Motor neuron (in vitro differentiated cells): ENCODE data around the gene ZNF142. TPM values are rescaled to one million over a fixed set of nuclear protein-coding genes. Genes with fewer than 3 reads are reported as not detected.
A peak's percentile ranks its signal among the peaks of the same experiment; 100 is the strongest.

Experiments used
- ATAC-seq, 8 experiments: fragments of 200-7000 bp; cut with Tn5 transposase; replicated peaks in 6 of 8; 2 replicates each; pipeline ENCODE4 v1.8.0; 2021; ENCODE audit warnings: mild to moderate bottlenecking in 8 of 8, moderate library complexity in 8 of 8
- H3K27ac ChIP-seq, 2 donors: fragments of 250-450 bp; sonication (Bioruptor Pico); 2 replicates each; pipeline ENCODE4 v1.9.0; 2021; ENCODE audit warnings: antibody characterized with exemption in 2 of 2, mild to moderate bottlenecking in 2 of 2, moderate library complexity in 1 of 2
- H3K4me1 ChIP-seq, 2 donors: fragments of 250-450 bp; sonication (Bioruptor Pico); replicated peaks in 1 of 2; 2 replicates each; pipeline ENCODE4 v1.6.1; 2021; ENCODE audit warnings: antibody characterized with exemption in 2 of 2, mild to moderate bottlenecking in 2 of 2, moderate library complexity in 1 of 2
- H3K4me3 ChIP-seq, 5 donors: fragments of 250-450 bp; sonication (Bioruptor Pico); 2 replicates each; pipeline ENCODE4 v1.9.0; 2021; ENCODE audit warnings: antibody characterized with exemption in 5 of 5, mild to moderate bottlenecking in 5 of 5, moderate library complexity in 4 of 5
- WGBS, 10 experiments: fragments of 450-650 bp; shearing (Covaris generic); methylation state at CpG; one replicate each; pipeline ENCODE4 v1.0.0; 2022; 5-methylcytosine and 5-hydroxymethylcytosine counted together
- in situ Hi-C, 9 experiments: fragments of 400-800 bp; cut with MboI; loops; one replicate each; pipeline ENCODE4 v1.15.0; 2021; ENCODE audit warnings: low sequenced_read_pairs in 9 of 9, low pct_unique_long_range_greater_than_20kb in 2 of 9; ENCODE audit not compliant: unreplicated experiment in 9 of 9
- total RNA-seq, 8 experiments: library from RNA; unstranded; fragments of 300-600 nt; gene quantifications; 2 replicates each; pipeline versions ENCODE4 v1.2.3 to v1.2.4, GENCODE V29; 2022

The ZNF142 gene
- total RNA-seq, 8 experiments from 2014 or later: 7.4 to 29.1 (median 15.1) TPM

DNA sequence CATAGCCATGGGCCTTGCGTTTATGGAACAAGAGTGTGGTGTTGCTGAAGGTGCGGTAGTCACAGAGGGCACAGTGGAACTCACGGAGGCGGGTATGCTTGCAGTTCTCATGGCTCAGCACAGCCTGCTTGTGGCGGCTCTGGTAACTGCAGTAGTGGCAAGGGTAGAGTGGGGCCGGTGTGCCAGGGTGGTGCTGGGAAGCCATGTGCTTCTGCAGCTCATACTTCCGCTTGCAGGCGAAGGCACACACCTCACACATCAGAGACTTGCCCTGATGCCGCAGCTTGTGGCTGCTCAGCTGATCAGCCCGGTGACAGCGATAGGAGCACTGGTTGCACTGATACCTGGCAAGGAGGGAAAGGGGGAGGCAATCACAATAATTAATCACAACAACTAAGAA is 14.7 kb downstream of the ZNF142 start:
- H3K4me1 ChIP-seq: no peaks in the 10 kb centered on the region
- no peak overlapping the region for H3K4me3 ChIP-seq
- no peak overlapping the region for H3K27ac ChIP-seq
- 83 to 100% (median 100%) methylated on average over 1 to 6 of the region's 11 CpGs; no CpG with 5 or more reads in 5 of the 10 experiments for WGBS, 10 experiments
- in situ Hi-C loops: loop anchor here in 1 of 9 experiments (25.0 kb wide), 1 partner anchor 232 kb away; the partner anchor contains the start of gene VIL1
- peak in 4 of 8 experiments; percentile 6 to 35 (median 17) for ATAC-seq

- WGBS, 10 experiments: 85 to 100% methylated on average over 1 to 4 of the region's 10 CpGs; no CpG with 5 or more reads in 8 of the 10 experiments
- ATAC-seq: peak in 4 of 8 experiments; percentile 5 to 19 (median 11)
- in situ Hi-C loops: loop anchor here in 1 of 9 experiments (25.0 kb wide), 1 partner anchor 232 kb away; the partner anchor contains the start of gene VIL1
- no peak overlapping the region for H3K4me3 ChIP-seq
- no peaks in the 10 kb centered on the region for H3K4me1 ChIP-seq
- H3K27ac ChIP-seq: no peak overlapping the region
Observed at GRCh38 chr2:218643751-218644310, 15.6 kb downstream of the ZNF142 start.

DNA sequence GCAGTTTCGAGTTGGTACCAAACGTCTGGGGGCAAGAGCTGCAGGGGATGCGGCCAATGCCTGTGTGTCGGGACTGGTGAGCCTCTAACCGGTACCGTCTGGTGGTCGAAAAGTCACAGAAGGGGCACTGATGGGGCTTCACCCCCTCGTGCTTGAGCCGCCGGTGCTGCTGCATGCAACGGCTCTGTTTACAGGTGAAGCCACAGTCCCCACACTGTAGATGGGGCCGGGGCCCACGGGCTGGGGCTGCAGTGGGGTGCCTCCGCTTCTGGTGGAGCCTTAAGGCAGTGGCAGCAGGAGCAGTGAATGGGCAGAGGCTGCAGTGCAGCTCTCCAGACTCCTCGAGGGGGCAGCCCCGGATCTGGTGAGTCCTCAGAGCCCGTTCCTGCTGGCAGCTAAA is 16.6 kb downstream of the ZNF142 start:
- Histone ChIP-seq H3K4me1 (no peaks in the 10 kb centered on the region), H3K4me3 (no peak overlapping the region), H3K27ac (no peak overlapping the region)
- peak in 4 of 8 experiments; percentile 6 to 20 (median 16) for ATAC-seq
- WGBS, 10 experiments: 96 to 100% methylated on average over 4 to 7 of the region's 17 CpGs; no CpG with 5 or more reads in 8 of the 10 experiments
- in situ Hi-C loops: loop anchor here in 1 of 9 experiments (25.0 kb wide), 1 partner anchor 230 kb away; the partner anchor contains the start of gene VIL1

DNA sequence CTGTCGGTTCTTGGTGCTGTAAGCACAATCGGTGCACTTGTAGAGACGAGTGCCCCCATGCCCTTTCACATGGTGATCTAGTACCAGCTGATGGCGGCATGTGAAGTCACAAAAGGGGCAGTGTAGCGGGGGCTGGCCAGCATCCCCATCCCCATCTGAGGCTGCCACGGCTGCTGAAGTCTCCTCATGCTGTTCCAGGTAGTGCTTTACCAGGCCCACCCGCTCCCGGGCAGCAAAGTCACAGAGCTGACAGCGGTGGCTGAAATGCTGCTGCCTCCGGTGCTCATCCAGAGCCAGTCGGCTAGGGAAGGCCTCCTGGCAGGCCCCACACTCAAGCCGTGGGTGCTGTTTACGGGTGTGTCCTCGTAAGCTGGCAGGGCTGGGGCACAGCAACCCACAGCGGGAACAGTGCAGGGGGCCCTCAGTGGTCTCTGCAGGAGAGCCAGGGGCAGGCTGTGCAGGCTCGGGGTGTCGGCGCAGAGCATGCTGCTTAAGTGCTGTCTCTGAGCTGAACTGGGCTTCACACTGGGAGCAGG is 17.2 kb downstream of the ZNF142 start:
- Histone ChIP-seq H3K27ac (no peak overlapping the region), H3K4me3 (no peak overlapping the region), H3K4me1 (no peaks in the 10 kb centered on the region)
- in situ Hi-C loops: loop anchor here in 1 of 9 experiments (25.0 kb wide), 1 partner anchor 230 kb away; the partner anchor contains the start of gene VIL1
- ATAC-seq: no peak
- WGBS, 10 experiments: 92 to 100% methylated on average over 1 to 4 of the region's 18 CpGs; no CpG with 5 or more reads in 8 of the 10 experiments

- no peak overlapping the region for H3K4me3 ChIP-seq
- in situ Hi-C loops: loop anchor here in 1 of 9 experiments (25.0 kb wide), 1 partner anchor 226 kb away; the partner anchor contains the start of gene VIL1
- no peak overlapping the region for H3K27ac ChIP-seq
- H3K4me1 ChIP-seq: no peaks in the 10 kb centered on the region
- 89 to 100% (median 99%) methylated on average over 1 to 9 of the region's 18 CpGs; no CpG with 5 or more reads in 4 of the 10 experiments for WGBS, 10 experiments
- ATAC-seq: peak in 1 of 8 experiments; percentile 16
Observed at GRCh38 chr2:218638372-218638771, 21.1 kb downstream of the ZNF142 start.

DNA sequence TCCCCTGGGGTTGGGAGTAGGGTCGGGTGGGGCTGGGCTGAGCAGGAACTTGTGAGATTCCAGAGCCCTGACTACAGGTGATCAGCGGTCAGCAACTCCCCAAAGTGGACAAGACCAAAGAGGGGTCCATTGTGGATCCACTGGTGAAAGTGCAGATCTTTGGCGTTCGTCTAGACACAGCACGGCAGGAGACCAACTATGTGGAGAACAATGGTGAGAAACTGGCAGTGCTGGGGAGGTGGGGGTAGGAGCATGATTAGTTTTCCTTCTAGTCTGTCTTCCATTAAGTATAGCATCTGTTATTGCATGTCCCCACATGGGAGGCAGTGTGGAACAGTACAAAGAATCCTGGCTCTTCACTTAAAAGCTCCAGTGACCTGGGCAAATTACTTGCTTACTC is 23.7 kb downstream of the ZNF142 start:
- in situ Hi-C loops: loop anchor here in 1 of 9 experiments (25.0 kb wide), 1 partner anchor 223 kb away; the partner anchor contains the start of gene VIL1
- Histone ChIP-seq H3K4me1 (no peaks in the 10 kb centered on the region), H3K4me3 (no peak overlapping the region), H3K27ac (no peak overlapping the region)
- WGBS, 10 experiments: 60 to 100% (median 91%) methylated on average over 1 to 5 of the region's 5 CpGs; no CpG with 5 or more reads in 6 of the 10 experiments
- no peak for ATAC-seq

DNA sequence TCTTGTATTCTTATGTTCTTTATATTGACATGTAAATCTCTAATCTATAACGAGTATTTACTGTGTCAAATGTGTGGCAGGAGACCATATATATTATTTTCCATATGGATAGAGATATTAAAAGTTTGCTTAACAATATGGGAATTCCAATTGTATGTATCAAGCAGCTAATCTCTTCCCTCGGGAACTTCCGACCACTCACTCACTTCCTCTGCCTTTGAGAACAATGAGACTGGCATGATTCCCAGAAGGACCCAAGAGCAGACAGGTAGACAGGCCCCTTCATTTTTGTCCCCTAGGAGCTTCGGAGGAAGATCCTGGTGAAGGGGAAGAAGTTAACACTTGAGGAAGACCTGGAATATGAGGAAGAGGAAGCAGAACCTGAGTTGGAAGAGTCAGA is 27.6 kb downstream of the ZNF142 start:
- Histone ChIP-seq H3K4me1 (no peaks in the 10 kb centered on the region), H3K4me3 (no peak overlapping the region), H3K27ac (no peak overlapping the region)
- in situ Hi-C loops: loop anchor here in 1 of 9 experiments (25.0 kb wide), 1 partner anchor 220 kb away; the partner anchor contains the start of gene VIL1
- ATAC-seq: no peak
- WGBS, 10 experiments: 39 to 100% (median 80%) methylated on average over 3 to 4 of the region's 4 CpGs; no CpG with 5 or more reads in 3 of the 10 experiments

GRCh38 chr2:218627939-218628338 is 31.5 kb downstream of the ZNF142 start:
- Histone ChIP-seq H3K27ac (no peak overlapping the region), H3K4me1 (no peaks in the 10 kb centered on the region), H3K4me3 (no peak overlapping the region)
- no peak for ATAC-seq
- in situ Hi-C loops: loop anchor here in 1 of 9 experiments (25.0 kb wide), 1 partner anchor 216 kb away; the partner anchor contains the start of gene VIL1
- 100% methylated on average over 1 of the region's 4 CpGs; no CpG with 5 or more reads in 9 of the 10 experiments for WGBS, 10 experiments

DNA sequence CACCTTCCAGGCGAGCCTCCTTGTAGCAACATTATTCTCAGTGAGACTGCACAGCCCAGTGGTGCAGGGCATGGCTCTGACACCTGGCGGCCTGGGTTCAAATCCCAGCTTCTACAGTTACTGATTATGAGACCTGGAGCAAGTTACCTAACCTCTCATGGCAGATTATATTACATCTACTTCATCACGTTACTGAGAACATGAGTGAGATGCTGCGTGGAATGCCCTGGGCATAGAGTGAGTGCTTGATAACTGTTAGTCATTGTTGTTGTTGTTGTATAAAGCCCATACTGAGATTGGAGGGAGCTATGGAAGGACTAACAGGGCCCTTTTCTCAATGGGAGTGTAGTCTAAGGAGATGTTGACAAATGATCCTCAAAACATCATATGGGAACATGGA is 33.1 kb downstream of the ZNF142 start:
- Histone ChIP-seq H3K27ac (no peak overlapping the region), H3K4me3 (no peak overlapping the region), H3K4me1 (no peaks in the 10 kb centered on the region)
- in situ Hi-C loops: loop anchor here in 1 of 9 experiments (25.0 kb wide), 1 partner anchor 214 kb away; the partner anchor contains the start of gene VIL1
- WGBS, 10 experiments: 57 to 100% (median 79%) methylated on average over 1 to 4 of the region's 4 CpGs; no CpG with 5 or more reads in 4 of the 10 experiments
- ATAC-seq: no peak

DNA sequence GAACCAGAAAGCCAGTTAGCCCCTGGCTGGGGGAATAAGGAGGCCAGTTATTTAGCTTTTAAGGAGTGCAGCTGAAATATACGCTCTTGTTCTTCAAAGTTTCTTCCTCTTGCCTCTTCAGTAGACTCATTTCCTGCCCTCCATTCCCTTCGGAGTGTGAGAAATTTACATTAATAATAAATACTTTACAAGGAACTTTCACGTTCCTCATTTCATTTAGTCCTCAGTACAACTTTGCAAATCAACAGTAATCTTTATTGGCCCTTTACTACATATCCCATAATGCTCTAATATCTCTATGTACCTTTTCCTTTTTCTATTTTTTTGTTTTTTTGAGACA is 36.1 kb downstream of the ZNF142 start:
- no peak for ATAC-seq
- no peaks in the 10 kb centered on the region for H3K4me1 ChIP-seq
- H3K4me3 ChIP-seq: no peak overlapping the region
- in situ Hi-C loops: no loop called here
- 62 to 100% (median 75%) methylated on average over 2 to 3 of the region's 3 CpGs for WGBS, 10 experiments
- H3K27ac ChIP-seq: no peak overlapping the region

- H3K4me3 ChIP-seq: no peak overlapping the region
- in situ Hi-C loops: no loop called here
- no peak for ATAC-seq
- H3K4me1 ChIP-seq: no peaks in the 10 kb centered on the region
- no peak overlapping the region for H3K27ac ChIP-seq
- WGBS, 10 experiments: 58 to 100% (median 83%) methylated on average over 1 to 7 of the region's 7 CpGs; no CpG with 5 or more reads in 1 of the 10 experiments
Observed at GRCh38 chr2:218622606-218623365, 36.6 kb downstream of the ZNF142 start.

GRCh38 chr2:218621007-218621406 is 38.4 kb downstream of the ZNF142 start:
- WGBS, 10 experiments: 57 to 100% (median 67%) methylated on average over 1 to 5 of the region's 7 CpGs; no CpG with 5 or more reads in 1 of the 10 experiments

More at GRCh38 chr2:218621007-218621406, 38.4 kb downstream of the ZNF142 start:
- ATAC-seq: no peak
- H3K4me3 ChIP-seq: no peak overlapping the region
- in situ Hi-C loops: no loop called here
- no peaks in the 10 kb centered on the region for H3K4me1 ChIP-seq
- H3K27ac ChIP-seq: no peak overlapping the region
